ENCODE data around the gene HTR4.

HTR4 gene

DNA sequence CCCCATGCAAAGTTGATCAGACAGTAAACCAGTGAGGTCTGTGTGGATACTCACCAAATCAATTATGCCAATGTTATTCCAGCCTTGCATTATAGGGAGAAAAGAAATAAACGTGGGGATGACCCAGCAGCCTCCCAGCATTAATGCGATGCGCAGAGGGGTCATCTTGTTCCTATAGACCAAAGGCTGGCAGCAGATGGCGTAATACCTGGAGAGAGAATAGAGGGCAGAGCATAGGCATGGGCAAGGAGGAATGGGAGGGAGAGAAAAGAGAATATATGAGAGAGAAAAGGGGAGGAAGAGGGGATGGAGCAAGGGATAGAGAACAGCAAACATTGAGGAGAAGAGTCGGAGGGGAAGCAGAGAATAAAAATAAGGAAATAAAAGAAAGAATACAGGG lies 131.2 kb downstream of the HTR4 start:
- H3K79me1 ChIP-seq (ENCODE audit: low read depth, low read length), result no peaks in the 10 kb centered on the region
- H3K9me3 ChIP-seq (replicated peaks in 1 of 2; ENCODE audit: control insufficient read depth in 2 of 2, insufficient read depth in 1 of 2, low read depth in 1 of 2, low read length in 2 of 2), result no peaks in the 10 kb centered on the region
- no peak overlapping the region for H2AFZ ChIP-seq (ENCODE audit: low read length)
- H3K4me1 ChIP-seq (ENCODE audit: control insufficient read depth in 2 of 2, insufficient read depth in 1 of 2, low read depth in 1 of 2, low read length in 2 of 2), result no peaks in the 10 kb centered on the region
- no peak overlapping the region for H2BK15ac ChIP-seq (ENCODE audit: low read length)
- no peak for DNase-seq (ENCODE audit: low spot score)
- no peak overlapping the region for H2BK12ac ChIP-seq (ENCODE audit: low read length)
- no peak overlapping the region for H3K9ac ChIP-seq (ENCODE audit: low read depth, low read length, poor library complexity)
- no peak overlapping the region for H2BK120ac ChIP-seq (ENCODE audit: low read depth, low read length)
- H3K14ac ChIP-seq (ENCODE audit: low read length), result no peak overlapping the region
- H3K36me3 ChIP-seq (replicated peaks in 1 of 2; ENCODE audit: control insufficient read depth in 2 of 2, insufficient read depth in 2 of 2, low read length in 2 of 2), result no peaks in the 10 kb centered on the region
- no peak overlapping the region for H3K4ac ChIP-seq (ENCODE audit: low read length)
- no peak overlapping the region for H3K4me3 ChIP-seq (ENCODE audit: low read length in 2 of 2)
- H2BK5ac ChIP-seq (ENCODE audit: low read length), result no peak overlapping the region
- H3K27me3 ChIP-seq (ENCODE audit: control insufficient read depth in 3 of 3, insufficient read depth in 3 of 3, low read depth in 1 of 3, low read length in 3 of 3), result no peaks in the 10 kb centered on the region
- no peak overlapping the region for H3K4me2 ChIP-seq (ENCODE audit: insufficient read depth, low read length, poor library complexity, severe bottlenecking)
- H3K23ac ChIP-seq (ENCODE audit: low read depth, low read length, poor library complexity), result no peak overlapping the region
- no CpG with 5 or more reads among the region's 5 CpGs for whole genome bisulfite sequencing, 2 donors (ENCODE audit: extremely low coverage in 2 of 2, insufficient read length in 2 of 2, insufficient replicate concordance in 1 of 2)
- H4K8ac ChIP-seq (ENCODE audit: low read depth, low read length), result no peak overlapping the region
- H3K27ac ChIP-seq (replicated peaks; ENCODE audit: low read length), result no peak overlapping the region
- no peak overlapping the region for H2AK5ac ChIP-seq (ENCODE audit: low read depth, low read length)
- no peak overlapping the region for H3K18ac ChIP-seq (ENCODE audit: low read length)
- no peak overlapping the region for H4K91ac ChIP-seq (ENCODE audit: low read depth, low read length, poor library complexity)

DNA sequence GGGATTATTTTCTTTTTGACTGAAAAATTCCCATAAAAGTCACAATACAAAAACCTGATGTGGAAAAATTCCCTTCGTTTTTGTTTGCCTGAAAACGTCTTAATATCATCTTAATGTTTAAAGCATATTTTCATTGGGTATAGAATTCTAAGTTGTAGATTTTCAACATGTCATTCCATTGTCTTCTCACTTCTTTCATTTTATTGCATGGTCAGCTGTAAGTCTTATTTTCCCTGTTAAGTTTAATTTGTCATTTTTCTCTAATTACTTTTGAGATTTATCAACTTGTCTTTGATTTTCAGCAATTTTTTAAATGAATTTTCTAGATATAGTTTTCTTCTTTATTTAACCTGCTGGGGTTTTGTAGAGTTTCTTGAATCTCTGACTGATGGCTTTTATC lies 138.9 kb downstream of the HTR4 start:
- no CpG with 5 or more reads among the region's 2 CpGs for WGBS, 2 donors (ENCODE audit: extremely low coverage in 2 of 2, insufficient read length in 2 of 2, insufficient replicate concordance in 1 of 2)
- Histone ChIP-seq H4K8ac (ENCODE audit: low read depth, low read length) (no peak overlapping the region), H3K9me3 (replicated peaks in 1 of 2; ENCODE audit: control insufficient read depth in 2 of 2, insufficient read depth in 1 of 2, low read depth in 1 of 2, low read length in 2 of 2) (no peaks in the 10 kb centered on the region), H3K4me1 (ENCODE audit: control insufficient read depth in 2 of 2, insufficient read depth in 1 of 2, low read depth in 1 of 2, low read length in 2 of 2) (no peaks in the 10 kb centered on the region), H2BK15ac (ENCODE audit: low read length) (no peak overlapping the region), H3K27ac (replicated peaks; ENCODE audit: low read length) (no peak overlapping the region), H3K79me1 (ENCODE audit: low read depth, low read length) (no peaks in the 10 kb centered on the region), H2BK12ac (ENCODE audit: low read length) (no peak overlapping the region), H3K4ac (ENCODE audit: low read length) (no peak overlapping the region), H3K4me3 (ENCODE audit: low read length in 2 of 2) (no peak overlapping the region), H4K91ac (ENCODE audit: low read depth, low read length, poor library complexity) (no peak overlapping the region), H3K23ac (ENCODE audit: low read depth, low read length, poor library complexity) (no peak overlapping the region), H2AFZ (ENCODE audit: low read length) (no peak overlapping the region), H3K36me3 (replicated peaks in 1 of 2; ENCODE audit: control insufficient read depth in 2 of 2, insufficient read depth in 2 of 2, low read length in 2 of 2) (no peaks in the 10 kb centered on the region), H3K9ac (ENCODE audit: low read depth, low read length, poor library complexity) (no peak overlapping the region), H2AK5ac (ENCODE audit: low read depth, low read length) (no peak overlapping the region), H3K27me3 (ENCODE audit: control insufficient read depth in 3 of 3, insufficient read depth in 3 of 3, low read depth in 1 of 3, low read length in 3 of 3) (no peaks in the 10 kb centered on the region), H2BK120ac (ENCODE audit: low read depth, low read length) (no peak overlapping the region), H3K14ac (ENCODE audit: low read length) (no peak overlapping the region), H3K4me2 (ENCODE audit: insufficient read depth, low read length, poor library complexity, severe bottlenecking) (no peak overlapping the region), H2BK5ac (ENCODE audit: low read length) (no peak overlapping the region), H3K18ac (ENCODE audit: low read length) (no peak overlapping the region)
- DNase-seq (ENCODE audit: low spot score), result no peak

DNA sequence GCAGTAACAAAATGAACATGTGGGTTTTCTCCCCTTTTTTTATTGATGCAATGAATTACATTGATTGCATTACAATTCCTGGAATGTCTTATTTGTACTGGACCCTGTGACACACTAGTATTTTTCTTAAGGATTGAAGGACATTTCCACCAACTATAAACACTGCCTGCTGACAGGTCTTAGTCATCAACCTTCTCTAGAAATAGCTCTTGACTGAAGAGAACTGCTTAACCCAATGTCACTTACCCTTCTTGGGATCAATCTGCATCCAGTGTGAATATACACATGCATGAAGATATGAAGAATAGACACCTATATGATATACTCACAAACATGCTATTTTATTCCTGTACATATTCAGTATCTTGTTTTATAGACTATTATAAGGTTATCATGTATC lies 140.0 kb downstream of the HTR4 start:
- H2AK5ac ChIP-seq (ENCODE audit: low read depth, low read length), result no peak overlapping the region
- H2BK15ac ChIP-seq (ENCODE audit: low read length), result no peak overlapping the region
- H3K9ac ChIP-seq (ENCODE audit: low read depth, low read length, poor library complexity), result no peak overlapping the region
- no peak overlapping the region for H4K8ac ChIP-seq (ENCODE audit: low read depth, low read length)
- DNase-seq (ENCODE audit: low spot score), result no peak
- H2AFZ ChIP-seq (ENCODE audit: low read length), result no peak overlapping the region
- H3K27ac ChIP-seq (replicated peaks; ENCODE audit: low read length), result no peak overlapping the region
- H3K36me3 ChIP-seq (replicated peaks in 1 of 2; ENCODE audit: control insufficient read depth in 2 of 2, insufficient read depth in 2 of 2, low read length in 2 of 2), result no peaks in the 10 kb centered on the region
- H2BK120ac ChIP-seq (ENCODE audit: low read depth, low read length), result no peak overlapping the region
- no peak overlapping the region for H3K4me3 ChIP-seq (ENCODE audit: low read length in 2 of 2)
- H3K18ac ChIP-seq (ENCODE audit: low read length), result no peak overlapping the region
- no peaks in the 10 kb centered on the region for H3K79me1 ChIP-seq (ENCODE audit: low read depth, low read length)
- H3K14ac ChIP-seq (ENCODE audit: low read length), result no peak overlapping the region
- no peak overlapping the region for H4K91ac ChIP-seq (ENCODE audit: low read depth, low read length, poor library complexity)
- no peaks in the 10 kb centered on the region for H3K27me3 ChIP-seq (ENCODE audit: control insufficient read depth in 3 of 3, insufficient read depth in 3 of 3, low read depth in 1 of 3, low read length in 3 of 3)
- H2BK12ac ChIP-seq (ENCODE audit: low read length), result no peak overlapping the region
- no peak overlapping the region for H3K23ac ChIP-seq (ENCODE audit: low read depth, low read length, poor library complexity)
- no peak overlapping the region for H3K4ac ChIP-seq (ENCODE audit: low read length)
- H2BK5ac ChIP-seq (ENCODE audit: low read length), result no peak overlapping the region
- no peaks in the 10 kb centered on the region for H3K4me1 ChIP-seq (ENCODE audit: control insufficient read depth in 2 of 2, insufficient read depth in 1 of 2, low read depth in 1 of 2, low read length in 2 of 2)
- H3K9me3 ChIP-seq (replicated peaks in 1 of 2; ENCODE audit: control insufficient read depth in 2 of 2, insufficient read depth in 1 of 2, low read depth in 1 of 2, low read length in 2 of 2), result no peaks in the 10 kb centered on the region
- no peak overlapping the region for H3K4me2 ChIP-seq (ENCODE audit: insufficient read depth, low read length, poor library complexity, severe bottlenecking)

DNA sequence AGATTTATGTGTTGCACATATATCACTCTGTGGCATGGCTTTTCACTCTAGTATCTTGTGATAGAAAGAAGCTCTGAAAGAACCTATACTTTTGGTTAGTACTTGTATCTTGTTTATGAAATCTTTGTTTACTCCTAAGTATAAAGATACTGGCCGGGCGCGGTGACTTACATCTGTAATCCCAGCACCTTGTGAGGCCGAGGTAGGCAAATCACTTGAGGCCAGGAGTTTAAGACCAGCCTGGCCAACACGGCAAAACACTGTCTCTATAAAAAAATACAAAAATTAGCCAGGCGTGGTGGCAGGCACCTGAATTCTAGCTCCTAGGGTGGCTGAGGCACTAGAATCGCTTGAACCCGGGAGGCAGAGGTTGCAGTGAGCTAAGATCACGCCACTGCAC lies 141.8 kb downstream of the HTR4 start:
- Histone ChIP-seq H3K27me3 (ENCODE audit: control insufficient read depth in 3 of 3, insufficient read depth in 3 of 3, low read depth in 1 of 3, low read length in 3 of 3) (no peaks in the 10 kb centered on the region), H3K4ac (ENCODE audit: low read length) (no peak overlapping the region), H3K4me2 (ENCODE audit: insufficient read depth, low read length, poor library complexity, severe bottlenecking) (no peak overlapping the region), H2AFZ (ENCODE audit: low read length) (no peak overlapping the region), H3K4me1 (ENCODE audit: control insufficient read depth in 2 of 2, insufficient read depth in 1 of 2, low read depth in 1 of 2, low read length in 2 of 2) (no peaks in the 10 kb centered on the region), H3K4me3 (ENCODE audit: low read length in 2 of 2) (no peak overlapping the region), H4K91ac (ENCODE audit: low read depth, low read length, poor library complexity) (no peak overlapping the region), H3K27ac (replicated peaks; ENCODE audit: low read length) (no peak overlapping the region), H3K18ac (ENCODE audit: low read length) (no peak overlapping the region), H3K79me1 (ENCODE audit: low read depth, low read length) (no peaks in the 10 kb centered on the region), H3K9me3 (replicated peaks in 1 of 2; ENCODE audit: control insufficient read depth in 2 of 2, insufficient read depth in 1 of 2, low read depth in 1 of 2, low read length in 2 of 2) (no peaks in the 10 kb centered on the region), H2BK5ac (ENCODE audit: low read length) (no peak overlapping the region), H2BK12ac (ENCODE audit: low read length) (no peak overlapping the region), H4K8ac (ENCODE audit: low read depth, low read length) (no peak overlapping the region), H2AK5ac (ENCODE audit: low read depth, low read length) (no peak overlapping the region), H3K23ac (ENCODE audit: low read depth, low read length, poor library complexity) (no peak overlapping the region), H2BK120ac (ENCODE audit: low read depth, low read length) (no peak overlapping the region), H3K14ac (ENCODE audit: low read length) (no peak overlapping the region), H3K36me3 (replicated peaks in 1 of 2; ENCODE audit: control insufficient read depth in 2 of 2, insufficient read depth in 2 of 2, low read length in 2 of 2) (no peaks in the 10 kb centered on the region), H2BK15ac (ENCODE audit: low read length) (no peak overlapping the region), H3K9ac (ENCODE audit: low read depth, low read length, poor library complexity) (no peak overlapping the region)
- DNase-seq (ENCODE audit: low spot score), result no peak
- WGBS, 2 donors (ENCODE audit: extremely low coverage in 2 of 2, insufficient read length in 2 of 2, insufficient replicate concordance in 1 of 2), result no CpG with 5 or more reads among the region's 9 CpGs
